Body of pancreas (tissue), 4 donors: ENCODE measurements around the gene RHBDF2. TPM values are rescaled to one million over a fixed set of nuclear protein-coding genes. Genes with fewer than 3 reads are reported as not detected.

Source experiments
- ATAC-seq: fragments of 150-250 bp; one replicate; pipeline ENCODE4 v1.9.1; 2016
- DNase-seq, 4 donors: peaks; one replicate each; pipeline ENCODE4 v3.0.0-alpha.2; 2019
- H3K27ac ChIP-seq, 4 donors: fragments of 200-600 bp; sonication (generic); 1 replicate in 3 of 4; 2 replicates in 1 of 4; pipeline versions ENCODE4 v1.5.1 to v1.6.1; 2016 to 2019; ENCODE audit warnings: mild to moderate bottlenecking in 1 of 4, mixed read lengths in 1 of 4, moderate library complexity in 1 of 4
- H3K27me3 ChIP-seq, 2 donors: fragments of 200-600 bp; sonication (generic); one replicate each; pipeline ENCODE4 v1.6.0; 2016; ENCODE audit warnings: mild to moderate bottlenecking in 1 of 2
- H3K36me3 ChIP-seq, 2 donors: fragments of 200-600 bp; sonication (generic); replicated peaks in 1 of 2; 2 replicates each; pipeline ENCODE4 v1.5.1; 2016; ENCODE audit warnings: low read depth in 2 of 2; ENCODE audit not compliant: insufficient read depth in 1 of 2
- H3K4me1 ChIP-seq: fragments of 200-600 bp; sonication (generic); one replicate; pipeline ENCODE4 v1.6.0; 2016
- H3K4me3 ChIP-seq, 2 donors: fragments of 200-600 bp; sonication (generic); 1 replicate in 1 of 2; 2 replicates in 1 of 2; pipeline ENCODE4 v1.5.1; 2016 to 2019
- H3K9me3 ChIP-seq, 3 donors: fragments of 200-600 bp; sonication (generic); 1 replicate in 2 of 3; 2 replicates in 1 of 3; pipeline ENCODE4 v1.5.1; 2016
- POLR2A ChIP-seq, 3 donors: fragments of 450-650 bp; IDR thresholded peaks; one replicate each; pipeline ENCODE4 v1.6.1; 2016; ENCODE audit warnings: antibody characterized with exemption in 3 of 3, mild to moderate bottlenecking in 2 of 3
- WGBS, 2 donors: methylation state at CpG; one replicate each; pipeline ENCODE4 v1.1.5; 2017; 5-methylcytosine and 5-hydroxymethylcytosine counted together
- intact Hi-C: fragments of 100-400 bp; cut with DNase I; formaldehyde crosslinking; loops from one replicate; pipeline ENCODE4 v1.15.1; 2023
- total RNA-seq, 2 donors: library from RNA; depleted of rRNA; stranded (reverse); fragments of >200 nt; gene quantifications; one replicate each; pipeline ENCODE4 v1.1.0, GENCODE V29; 2016
- TF ChIP-seq, protein P1 (sequence below), 7 experiments: fragments of 450-650 bp in 4 of 7; fragments of 200-600 bp in 3 of 7; sonication (generic) in 3 of 7; IDR thresholded peaks; one replicate each; pipeline ENCODE4 v1.5.1; 2016 to 2019; ENCODE audit warnings: antibody characterized with exemption in 7 of 7

Gene RHBDF2
- total RNA-seq, 2 donors from 2014 or later = 23.1 to 48.1 TPM

- 0 to 1% methylated on average over 4 to 26 of the region's 29 CpGs for WGBS, 2 donors
- DNase-seq (peak in 2 of 4 donors; percentile 39 to 45), ATAC-seq (peak; percentile 64)
- peaks cover 17% of the 10 kb centered on the region for H3K4me1 ChIP-seq
- intact Hi-C loops = no loop called here
- peak overlapping the region in 2 of 4 donors; percentile 48 to 70 for H3K27ac ChIP-seq
- no peaks in the 10 kb centered on the region for H3K9me3 ChIP-seq
- H3K27me3 ChIP-seq = no peaks in the 10 kb centered on the region
- H3K36me3 ChIP-seq = no peaks in the 10 kb centered on the region
- no peak for TF ChIP-seq POLR2A (IDR thresholded peaks at IDR 0.05)
- TF ChIP-seq, protein P1, sequence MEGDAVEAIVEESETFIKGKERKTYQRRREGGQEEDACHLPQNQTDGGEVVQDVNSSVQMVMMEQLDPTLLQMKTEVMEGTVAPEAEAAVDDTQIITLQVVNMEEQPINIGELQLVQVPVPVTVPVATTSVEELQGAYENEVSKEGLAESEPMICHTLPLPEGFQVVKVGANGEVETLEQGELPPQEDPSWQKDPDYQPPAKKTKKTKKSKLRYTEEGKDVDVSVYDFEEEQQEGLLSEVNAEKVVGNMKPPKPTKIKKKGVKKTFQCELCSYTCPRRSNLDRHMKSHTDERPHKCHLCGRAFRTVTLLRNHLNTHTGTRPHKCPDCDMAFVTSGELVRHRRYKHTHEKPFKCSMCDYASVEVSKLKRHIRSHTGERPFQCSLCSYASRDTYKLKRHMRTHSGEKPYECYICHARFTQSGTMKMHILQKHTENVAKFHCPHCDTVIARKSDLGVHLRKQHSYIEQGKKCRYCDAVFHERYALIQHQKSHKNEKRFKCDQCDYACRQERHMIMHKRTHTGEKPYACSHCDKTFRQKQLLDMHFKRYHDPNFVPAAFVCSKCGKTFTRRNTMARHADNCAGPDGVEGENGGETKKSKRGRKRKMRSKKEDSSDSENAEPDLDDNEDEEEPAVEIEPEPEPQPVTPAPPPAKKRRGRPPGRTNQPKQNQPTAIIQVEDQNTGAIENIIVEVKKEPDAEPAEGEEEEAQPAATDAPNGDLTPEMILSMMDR (IDR thresholded peaks at IDR 0.05) = no peak
- peak overlapping the region; percentile 63 to 69 for H3K4me3 ChIP-seq
These were observed 49.0 kb downstream of the RHBDF2 start for GRCh38 chr17:76452127-76452659.

GRCh38 chr17:76451506-76451905 lies 49.7 kb downstream of the RHBDF2 start:
- H3K36me3 ChIP-seq = no peaks in the 10 kb centered on the region
- 44 to 49% methylated on average over 6 of the region's 6 CpGs for WGBS, 2 donors
- H3K4me3 ChIP-seq = no peak overlapping the region
- intact Hi-C loops = no loop called here
- peaks cover 23% of the 10 kb centered on the region for H3K4me1 ChIP-seq
- no peak overlapping the region for H3K27ac ChIP-seq
- H3K9me3 ChIP-seq = no peaks in the 10 kb centered on the region
- H3K27me3 ChIP-seq = no peaks in the 10 kb centered on the region
- TF ChIP-seq POLR2A (IDR thresholded peaks at IDR 0.05) = no peak
- TF ChIP-seq, protein P1 (IDR thresholded peaks at IDR 0.05) = no peak
- DNase-seq = no peak
- no peak for ATAC-seq

- TF ChIP-seq POLR2A (IDR thresholded peaks at IDR 0.05) = no peak
- DNase-seq (no peak), ATAC-seq (no peak)
- intact Hi-C loops = no loop called here
- Histone ChIP-seq H3K4me1 (peaks cover 33% of the 10 kb centered on the region), H3K27me3 (no peaks in the 10 kb centered on the region), H3K9me3 (no peaks in the 10 kb centered on the region), H3K36me3 (no peaks in the 10 kb centered on the region), H3K27ac (no peak overlapping the region), H3K4me3 (no peak overlapping the region)
- 91 to 97% methylated on average over 6 of the region's 6 CpGs for WGBS, 2 donors
These were observed 52.1 kb downstream of the RHBDF2 start for GRCh38 chr17:76449126-76449525.

GRCh38 chr17:76447931-76448652 lies 53.1 kb downstream of the RHBDF2 start:
- Histone ChIP-seq H3K4me1 (peaks cover 33% of the 10 kb centered on the region), H3K27ac (no peak overlapping the region), H3K27me3 (no peaks in the 10 kb centered on the region), H3K4me3 (no peak overlapping the region), H3K36me3 (no peaks in the 10 kb centered on the region), H3K9me3 (no peaks in the 10 kb centered on the region)
- ATAC-seq (no peak), DNase-seq (no peak)
- intact Hi-C loops = no loop called here
- no peak for TF ChIP-seq POLR2A (IDR thresholded peaks at IDR 0.05)
- TF ChIP-seq, protein P1 (IDR thresholded peaks at IDR 0.05) = no peak
- WGBS, 2 donors = 70 to 77% methylated on average over 7 of the region's 7 CpGs

DNA sequence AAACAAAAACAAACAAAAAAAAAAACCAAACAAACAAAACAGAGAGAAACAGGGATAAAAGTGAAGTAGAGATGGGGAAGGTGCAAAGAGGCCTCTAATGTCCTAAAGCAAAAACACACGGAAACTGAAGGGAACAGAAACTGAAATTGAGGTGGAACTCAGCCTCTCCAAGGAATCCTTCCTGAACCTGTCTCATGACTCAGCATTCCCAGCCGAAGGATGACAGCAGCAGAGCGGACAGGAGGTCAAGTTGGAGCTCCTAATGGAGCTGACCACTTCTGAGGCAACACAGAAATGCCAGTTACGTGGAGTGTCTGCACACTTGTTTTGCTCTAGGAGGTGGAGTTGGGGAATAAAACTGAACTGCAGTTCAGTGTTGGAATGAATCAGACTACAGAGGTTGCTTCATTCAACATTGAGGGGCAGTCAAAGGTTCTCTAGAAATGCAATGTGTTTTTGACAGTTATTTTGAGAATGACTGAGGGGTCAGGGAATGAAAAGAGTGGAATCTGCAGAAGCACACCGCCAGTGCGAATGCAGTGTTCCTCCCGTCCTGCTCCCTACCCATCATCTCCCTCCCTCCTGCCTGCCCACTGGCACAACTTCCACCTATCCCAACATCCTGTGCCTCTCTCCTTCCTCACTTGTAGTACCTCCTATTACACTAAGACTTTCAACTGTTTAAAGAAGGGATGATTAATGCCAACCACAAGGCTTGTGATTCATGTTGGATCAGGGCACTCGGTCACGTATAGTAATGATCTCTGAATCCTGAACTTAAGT lies 54.6 kb downstream of the RHBDF2 start:
- TF ChIP-seq, protein P1 (IDR thresholded peaks at IDR 0.05) = no peak
- no peak for TF ChIP-seq POLR2A (IDR thresholded peaks at IDR 0.05)
- WGBS, 2 donors = 53 to 62% methylated on average over 9 of the region's 9 CpGs
- Histone ChIP-seq H3K36me3 (no peaks in the 10 kb centered on the region), H3K9me3 (no peaks in the 10 kb centered on the region), H3K4me1 (peaks cover 26% of the 10 kb centered on the region), H3K27me3 (no peaks in the 10 kb centered on the region), H3K27ac (no peak overlapping the region), H3K4me3 (no peak overlapping the region)
- DNase-seq (peak in 2 of 4 donors; percentile 37 to 44), ATAC-seq (peak; percentile 63)
- intact Hi-C loops = no loop called here
